ENCODE results near the gene UGT3A1.
"Not testable (repeated sequence)": the region's sequence is repeated elsewhere in the genome, so short reads cannot be mapped to it uniquely, and the experiment has no call there.

The UGT3A1 gene

GRCh38 chr5:35987776-35988175, 3.4 kb downstream of the UGT3A1 start:
- no peak for DNase-seq

GRCh38 chr5:35979715-35980114, 11.5 kb downstream of the UGT3A1 start:
- peak; percentile 21 for DNase-seq

DNA sequence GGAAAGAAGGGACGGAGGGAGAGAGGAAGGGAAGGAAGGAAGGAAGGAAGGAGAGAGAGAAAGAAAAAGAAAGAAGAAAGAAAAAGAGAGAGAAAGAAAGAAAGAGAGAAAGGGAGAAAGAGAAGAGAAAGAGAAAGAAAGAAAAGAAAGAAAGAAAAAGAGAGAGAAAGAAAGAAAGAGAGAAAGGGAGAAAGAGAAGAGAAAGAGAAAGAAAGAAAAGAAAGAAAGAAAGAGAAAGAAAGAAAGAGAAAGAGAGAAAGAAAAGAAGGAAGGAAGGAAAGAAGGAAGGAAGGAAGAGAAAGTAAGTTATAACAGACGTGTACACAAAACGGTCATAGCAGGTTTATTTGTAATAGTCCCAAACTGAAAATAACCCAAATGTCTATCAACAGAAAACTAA, 14.3 kb downstream of the UGT3A1 start:
- not testable (repeated sequence) for DNase-seq

DNA sequence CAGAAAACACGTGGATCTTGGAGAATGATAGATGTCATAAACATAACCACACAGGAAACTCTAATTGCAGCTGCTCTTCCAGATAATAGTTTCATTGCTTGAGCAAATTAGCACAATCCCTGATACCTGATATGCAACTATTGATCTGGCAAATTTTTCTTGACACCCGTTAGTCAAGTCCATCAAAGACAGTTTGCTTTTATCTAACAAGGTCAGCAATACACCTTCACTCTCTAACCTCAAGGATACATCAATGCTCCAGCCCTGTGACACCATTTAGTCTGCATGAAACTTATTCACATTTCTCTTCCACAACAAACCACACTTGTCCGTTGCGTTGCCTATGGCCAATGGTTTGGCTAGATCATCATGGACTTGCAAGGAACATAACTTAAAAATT, 16.6 kb downstream of the UGT3A1 start:
- DNase-seq, result no peak

- DNase-seq, result no peak
Observed at GRCh38 chr5:35971878-35972210, 19.3 kb downstream of the UGT3A1 start.

DNA sequence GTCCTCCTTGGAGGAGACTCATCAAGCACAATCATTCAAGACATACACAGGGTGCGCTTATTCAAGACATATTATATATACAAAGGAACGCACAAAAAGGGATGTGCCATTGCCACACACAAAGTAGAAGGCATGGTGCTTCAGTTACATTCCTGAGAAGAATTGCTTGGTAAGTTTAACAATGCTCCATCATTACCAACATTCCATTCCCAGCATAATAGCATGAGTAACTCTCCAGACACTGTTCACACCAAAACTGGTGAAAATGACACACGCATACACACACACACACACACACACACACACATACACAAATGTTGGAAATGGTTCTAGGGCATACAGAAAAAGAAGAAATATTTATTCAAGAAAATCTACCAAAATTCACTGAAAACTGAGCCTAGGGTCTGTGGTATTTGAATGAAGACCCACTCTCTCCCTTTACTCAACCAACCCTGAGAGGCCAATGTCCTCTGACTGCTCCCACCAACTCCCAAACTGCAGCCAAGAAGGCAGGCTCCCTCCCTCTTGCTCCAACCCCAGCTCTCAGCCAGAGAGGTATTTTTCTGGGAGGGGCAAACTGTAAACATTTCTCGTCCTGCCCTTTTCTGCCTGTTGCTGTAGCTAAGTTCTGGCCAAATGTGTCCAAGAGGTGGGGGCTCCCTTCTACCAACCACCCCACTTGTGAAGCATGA, 19.9 kb downstream of the UGT3A1 start:
- no peak for DNase-seq

DNA sequence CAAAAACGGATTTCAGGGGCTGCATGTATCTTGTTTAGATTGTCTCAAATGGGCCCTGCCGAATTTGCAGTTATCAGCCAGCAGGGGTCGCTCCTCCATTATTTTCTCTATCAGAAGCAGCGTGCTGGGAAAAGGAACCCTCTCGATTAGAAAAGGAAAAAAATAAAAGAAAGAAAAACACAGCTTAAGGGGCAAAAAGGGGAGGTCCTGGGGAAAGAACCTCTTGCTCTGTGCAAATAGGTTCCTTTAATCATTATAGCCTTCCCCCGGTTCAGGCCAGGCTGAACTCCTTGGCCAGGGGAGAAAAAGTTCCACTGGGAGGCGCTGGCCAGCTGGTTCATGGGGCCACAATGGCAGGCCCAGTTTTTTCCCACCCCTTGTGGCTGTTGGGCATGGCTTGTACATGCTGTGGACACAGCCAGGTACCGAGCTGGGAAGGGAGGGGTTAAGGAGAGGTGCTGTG, 27.8 kb downstream of the UGT3A1 start:
- peak; percentile 30 for DNase-seq

GRCh38 chr5:35960328-35960727, 30.9 kb downstream of the UGT3A1 start:
- no peak for DNase-seq

GRCh38 chr5:35956429-35956828, 34.8 kb downstream of the UGT3A1 start:
- no peak for DNase-seq

DNA sequence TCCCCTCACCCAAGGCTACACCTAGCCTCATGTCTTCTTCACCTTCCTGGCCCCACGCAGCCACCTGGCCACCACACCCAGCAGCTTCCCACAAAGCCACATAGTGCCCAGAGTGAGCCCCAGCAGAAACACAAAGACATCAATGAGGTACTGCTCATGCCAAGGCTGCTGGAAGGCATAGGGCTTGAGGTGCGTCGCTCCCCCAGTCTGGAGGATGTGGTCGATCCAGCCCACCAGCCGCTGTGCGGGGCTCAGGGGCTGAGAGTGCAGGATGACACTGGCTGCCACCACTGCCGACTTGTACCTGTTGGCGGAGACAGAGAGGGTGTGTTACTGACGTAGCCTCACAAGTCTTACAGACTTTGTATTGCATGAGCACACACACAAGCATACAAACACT, 37.0 kb downstream of the UGT3A1 start:
- no peak for DNase-seq

DNA sequence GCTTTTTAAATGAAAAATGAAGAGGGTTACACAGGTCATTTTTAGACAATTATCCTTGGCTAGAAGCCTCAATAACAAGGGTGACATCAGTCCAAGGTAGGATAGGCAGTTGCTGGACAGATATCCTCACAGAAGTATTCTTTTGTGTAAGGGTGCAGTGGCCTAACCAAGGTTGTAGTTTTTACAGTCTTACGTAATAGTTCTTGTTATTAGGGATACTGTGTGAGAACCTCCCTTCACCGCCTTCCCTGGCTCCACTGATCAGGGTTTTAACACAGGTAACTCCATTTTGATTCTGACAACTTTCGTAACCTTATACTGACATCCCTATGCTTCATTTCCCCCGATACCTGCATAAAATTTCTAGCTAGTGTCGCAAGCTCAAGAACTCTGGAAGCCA, 44.1 kb downstream of the UGT3A1 start:
- DNase-seq, result no peak

DNA sequence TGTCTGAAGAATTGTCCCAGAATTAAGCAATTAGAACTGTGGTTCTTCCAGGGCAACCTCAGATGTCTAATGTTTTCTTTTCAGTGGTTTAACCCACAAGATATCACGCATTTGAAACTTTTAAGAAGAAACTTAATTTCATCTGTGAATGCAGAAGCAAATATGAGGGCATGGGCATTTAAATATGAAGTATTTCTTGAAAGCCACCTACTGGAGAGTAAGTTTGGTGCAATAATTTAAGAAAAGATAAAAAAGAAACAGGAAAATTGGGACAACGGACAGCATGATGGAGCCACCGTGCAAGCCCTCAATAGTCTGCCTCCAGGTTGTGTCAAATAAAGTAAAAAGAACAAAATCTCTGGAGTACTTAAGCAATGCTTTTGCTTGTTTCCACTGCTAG, 51.6 kb downstream of the UGT3A1 start:
- DNase-seq, result no peak

GRCh38 chr5:35938568-35939227, 52.5 kb downstream of the UGT3A1 start, which contains the start of gene CAPSL:
Gene CAPSL (minus strand): TSS chr5:35938622. CDS start chr5:35921120, 17,502 bp downstream.
- DNase-seq, result no peak

DNA sequence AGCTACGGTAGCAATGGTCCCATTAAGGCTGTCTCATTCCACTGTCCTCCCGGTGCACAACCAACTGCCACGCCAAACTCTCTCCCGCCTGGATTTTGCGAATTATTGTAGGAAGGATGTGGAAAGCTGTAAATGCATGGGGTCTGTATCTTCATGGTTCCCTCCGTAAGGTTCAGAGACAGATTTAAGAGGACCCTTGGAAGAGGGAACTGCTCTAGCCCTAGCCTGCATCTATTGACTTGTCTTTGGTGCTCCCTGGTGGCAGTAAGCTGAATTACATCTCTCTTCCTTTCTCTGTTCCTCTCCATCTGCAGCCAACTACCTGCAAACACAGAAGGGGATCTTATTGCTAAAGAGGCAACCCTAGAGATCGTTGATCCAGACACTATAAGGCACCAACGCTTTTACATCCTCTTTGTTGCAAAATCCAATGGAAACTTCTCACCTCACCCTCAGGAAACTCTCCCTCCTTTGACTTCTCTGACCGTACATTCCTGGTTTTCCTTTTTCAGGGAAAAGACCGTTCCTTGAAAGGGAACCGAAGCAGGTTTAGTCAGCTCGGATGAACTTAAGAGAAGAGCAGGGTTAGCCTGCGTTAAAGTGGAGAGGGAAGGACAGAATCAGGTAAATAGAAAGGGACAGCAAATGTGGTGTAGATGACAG, 64.7 kb downstream of the UGT3A1 start:
- peak; percentile 57 for DNase-seq

- DNase-seq, result peak; percentile 80
Observed at GRCh38 chr5:35924950-35925722, 66.1 kb downstream of the UGT3A1 start.

DNA sequence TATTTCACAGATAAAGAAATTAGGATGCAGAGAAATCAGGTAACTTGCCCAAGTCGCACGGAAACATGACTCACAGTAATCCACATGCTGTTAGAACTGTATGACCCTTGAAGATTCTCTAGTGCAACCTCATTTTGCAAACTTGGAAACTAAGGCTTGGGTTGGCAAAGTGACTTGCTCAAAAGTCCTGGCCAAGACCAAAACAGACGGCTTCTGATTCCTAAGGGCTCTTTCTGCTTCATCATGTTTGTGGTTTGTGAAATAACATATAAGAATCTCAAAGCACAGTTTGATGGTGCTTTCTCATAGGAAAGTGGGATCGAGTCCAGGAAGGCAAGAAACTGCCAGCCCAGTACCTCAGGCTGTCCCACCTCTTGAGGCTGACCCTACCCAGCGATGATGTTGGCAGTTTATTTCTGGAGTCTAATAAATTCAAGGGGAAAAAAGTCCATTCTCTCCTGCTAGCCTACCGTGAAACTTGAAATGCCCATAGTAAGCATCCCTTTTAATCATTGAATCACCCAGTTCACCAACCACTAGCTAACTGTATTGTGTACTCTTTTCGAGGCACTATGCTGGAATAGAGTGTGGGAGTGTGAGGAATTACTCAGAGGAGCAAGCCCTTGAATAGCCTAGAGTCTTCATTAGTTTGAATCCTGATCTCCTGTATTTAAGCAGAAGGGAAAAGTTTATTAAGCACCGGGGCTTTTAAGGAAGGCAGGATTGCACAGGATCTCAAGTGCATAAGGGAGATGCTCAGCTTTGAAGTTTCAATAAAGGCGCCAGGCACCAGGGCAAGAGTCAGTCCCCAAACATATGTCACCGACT, 66.9 kb downstream of the UGT3A1 start:
- no peak for DNase-seq

- DNase-seq, result no peak
Observed at GRCh38 chr5:35922468-35922867, 68.7 kb downstream of the UGT3A1 start.

DNA sequence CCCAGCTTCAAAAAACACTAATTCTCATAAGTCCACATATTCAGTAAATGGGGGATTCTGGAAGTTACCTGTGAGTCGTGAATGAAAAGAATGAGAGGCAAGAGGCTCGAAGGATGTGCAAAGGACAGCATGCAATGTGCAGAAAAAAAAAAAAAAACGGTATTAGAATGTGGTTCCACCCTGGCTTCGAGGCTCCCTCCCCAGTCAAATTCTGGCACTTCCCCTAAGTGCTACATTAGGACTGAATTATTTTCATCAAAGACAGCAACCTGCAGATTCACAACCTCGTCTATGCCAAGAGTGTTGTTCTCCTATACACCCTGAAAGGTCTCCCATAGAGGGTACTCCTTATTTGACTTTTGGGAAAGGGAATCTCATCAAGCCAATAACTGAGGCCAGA, 69.3 kb downstream of the UGT3A1 start:
- DNase-seq, result no peak

DNA sequence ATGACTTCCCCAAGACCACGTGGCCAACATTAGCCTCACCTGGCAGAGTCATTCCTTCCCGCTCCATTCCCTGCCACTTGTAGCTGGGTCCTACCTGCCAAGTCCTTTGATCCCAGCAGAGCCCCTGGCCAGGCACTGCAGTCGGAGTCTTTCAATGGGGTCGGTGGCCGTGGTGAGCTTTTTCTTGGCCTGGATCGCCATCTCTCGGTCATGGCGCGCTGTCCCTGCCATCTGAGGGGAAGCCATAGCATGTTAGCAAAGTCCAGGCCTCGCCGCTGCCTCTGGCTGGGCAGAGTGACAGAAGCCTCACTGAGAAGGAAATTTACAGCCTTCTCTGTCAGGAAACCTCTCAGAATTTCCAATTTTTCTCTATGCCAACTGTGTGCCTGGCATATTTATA, 70.3 kb downstream of the UGT3A1 start:
- DNase-seq, result no peak

GRCh38 chr5:35919191-35919590, 72.0 kb downstream of the UGT3A1 start:
- no peak for DNase-seq

DNA sequence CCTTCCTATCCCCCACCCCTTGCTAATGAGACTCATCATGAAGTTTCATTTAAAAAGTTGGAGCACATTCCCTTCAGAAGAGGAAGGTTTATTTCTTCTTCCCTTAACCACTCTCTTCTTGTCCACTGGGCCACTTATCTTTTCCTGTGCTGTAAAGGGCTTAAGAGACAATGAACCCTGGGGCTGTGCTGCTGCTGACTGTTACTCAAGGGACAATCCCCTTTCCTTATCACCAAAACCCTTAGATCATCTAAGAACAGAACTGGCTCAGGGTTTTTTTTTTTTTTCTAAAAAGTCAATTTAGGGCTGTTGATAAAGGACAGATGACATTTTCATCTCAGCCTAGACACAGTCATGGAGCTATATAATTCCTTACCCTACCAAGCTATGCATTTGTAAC, 82.4 kb downstream of the UGT3A1 start:
- no peak for DNase-seq

DNA sequence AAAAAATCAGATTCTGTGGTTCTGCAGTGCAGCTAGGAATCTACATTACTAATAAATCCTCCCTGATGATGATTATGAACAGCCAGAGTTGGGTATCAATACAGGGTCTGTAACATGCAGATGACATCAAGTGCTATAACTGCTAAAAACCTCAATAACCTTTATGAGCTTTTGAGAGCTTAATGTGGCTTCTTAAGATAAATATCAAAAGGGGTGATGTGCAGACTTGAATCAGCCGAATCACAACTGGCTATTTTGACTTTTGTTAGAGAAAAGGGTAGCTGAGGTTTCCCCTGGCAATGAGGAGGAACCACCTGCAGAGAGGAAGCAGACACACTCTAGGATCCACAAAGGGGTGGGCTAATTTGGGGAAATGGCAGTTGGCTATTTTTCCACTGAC, 83.0 kb downstream of the UGT3A1 start:
- DNase-seq, result no peak

All from inflammatory macrophage treated with lipopolysaccharide for 4 hours (primary cell).